HL-60 (cell line): ENCODE measurements around the gene RNF144A.
A peak's percentile ranks its signal among the peaks of the same experiment; 100 is the strongest.

ENCODE experiments used
- CTCF ChIP-seq: IDR thresholded peaks from one replicate; pipeline ENCODE4 v1.5.1; 2011; ENCODE audit warnings: low read length, control low read depth, inconsistent platforms; ENCODE audit not compliant: insufficient read depth
- GABPA ChIP-seq: IDR thresholded peaks from 2 replicates; pipeline ENCODE4 v1.6.1; 2012; ENCODE audit warnings: low read depth
- POLR2AphosphoS5 ChIP-seq: IDR thresholded peaks from 2 replicates; pipeline ENCODE4 v1.6.1; 2012; ENCODE audit warnings: low read depth
- REST ChIP-seq: IDR thresholded peaks from 2 replicates; pipeline ENCODE4 v1.6.1; 2012; ENCODE audit warnings: low read depth; ENCODE audit not compliant: insufficient replicate concordance
- SPI1 ChIP-seq: IDR thresholded peaks from 2 replicates; pipeline ENCODE4 v1.6.1; 2012; ENCODE audit warnings: low read depth, mild to moderate bottlenecking, borderline replicate concordance

- no peak for TF ChIP-seq CTCF
- no peak for TF ChIP-seq POLR2AphosphoS5
- TF ChIP-seq REST = no peak
- peak; percentile 79; the same call in 1 of the 2 replicates for TF ChIP-seq SPI1
- TF ChIP-seq GABPA = no peak
Observed at GRCh38 chr2:6986301-6986911, 69.2 kb downstream of the RNF144A start.
